Lower leg skin (tissue), 3 donors: ENCODE data around the gene TBX19.

Source experiments
- CTCF ChIP-seq, 3 donors: fragments of 450-650 bp; IDR thresholded peaks; one replicate each; pipeline ENCODE4 v1.5.1; 2016; ENCODE audit warnings: antibody characterized with exemption in 3 of 3, mild to moderate bottlenecking in 3 of 3, moderate library complexity in 2 of 3
- POLR2A ChIP-seq, 2 donors: fragments of 450-650 bp; IDR thresholded peaks; one replicate each; pipeline ENCODE4 v1.6.1; 2016 to 2017; ENCODE audit warnings: antibody characterized with exemption in 2 of 2, mild to moderate bottlenecking in 1 of 2, moderate library complexity in 1 of 2

GRCh38 chr1:168362991-168363390 is 82.3 kb downstream of the TBX19 start:
- TF ChIP-seq POLR2A (IDR thresholded peaks at IDR 0.05) (no peak), CTCF (IDR thresholded peaks at IDR 0.05) (no peak)
